Activated T-cell treated with anti-CD3 and anti-CD28 coated beads for 4 hours (primary cell): Measurements from ENCODE around the gene NOTCH2.
A peak's percentile ranks its signal among the peaks of the same experiment; 100 is the strongest.

ENCODE experiments used
- DNase-seq: peaks from one replicate; pipeline ENCODE4 v3.0.0-alpha.2; 2020

Gene NOTCH2

GRCh38 chr1:119870917-119871596 is 198.4 kb downstream of the NOTCH2 start:
- peak; percentile 50 for DNase-seq

- no peak for DNase-seq
Observed at GRCh38 chr1:119869995-119870394, 199.5 kb downstream of the NOTCH2 start.

GRCh38 chr1:119868176-119868575 is 201.3 kb downstream of the NOTCH2 start:
- no peak for DNase-seq

DNA sequence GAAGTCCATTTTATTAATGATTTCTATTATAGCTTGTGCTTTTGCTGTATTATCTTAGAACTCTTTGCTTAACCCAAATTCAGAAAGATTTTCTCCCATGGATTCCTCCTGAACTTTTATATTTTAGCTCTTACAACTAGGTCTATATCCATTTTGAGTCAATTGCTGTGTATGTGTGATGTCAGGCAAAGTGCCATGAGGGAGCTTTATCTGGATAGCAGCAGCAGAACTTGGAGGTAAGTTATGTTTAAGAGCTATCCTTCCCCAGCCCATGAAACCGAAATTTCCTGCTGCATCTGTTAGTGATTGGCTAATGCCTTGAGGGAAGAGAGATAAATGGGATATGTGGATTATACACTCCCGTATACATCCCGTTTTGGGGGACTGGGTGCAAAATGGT is 203.0 kb downstream of the NOTCH2 start:
- DNase-seq = no peak

DNA sequence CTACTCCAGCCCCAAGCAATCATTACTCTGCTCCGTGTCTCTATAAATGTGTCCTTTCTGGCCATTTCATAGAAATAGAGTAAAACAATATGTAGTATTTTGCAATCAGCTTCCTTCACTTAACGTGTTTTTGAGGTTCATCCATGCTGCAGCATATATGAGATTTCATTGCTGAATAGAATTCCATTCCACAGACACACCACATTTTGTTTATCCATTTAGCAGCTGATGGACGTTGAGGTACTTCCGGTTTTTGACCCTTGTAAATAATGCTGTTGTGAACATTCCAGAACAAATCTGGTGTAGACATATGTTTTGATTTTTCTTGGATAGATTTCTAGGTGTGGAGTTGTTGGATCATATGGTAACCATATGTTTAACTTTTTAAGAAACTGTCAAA is 203.8 kb downstream of the NOTCH2 start:
- no peak for DNase-seq

DNA sequence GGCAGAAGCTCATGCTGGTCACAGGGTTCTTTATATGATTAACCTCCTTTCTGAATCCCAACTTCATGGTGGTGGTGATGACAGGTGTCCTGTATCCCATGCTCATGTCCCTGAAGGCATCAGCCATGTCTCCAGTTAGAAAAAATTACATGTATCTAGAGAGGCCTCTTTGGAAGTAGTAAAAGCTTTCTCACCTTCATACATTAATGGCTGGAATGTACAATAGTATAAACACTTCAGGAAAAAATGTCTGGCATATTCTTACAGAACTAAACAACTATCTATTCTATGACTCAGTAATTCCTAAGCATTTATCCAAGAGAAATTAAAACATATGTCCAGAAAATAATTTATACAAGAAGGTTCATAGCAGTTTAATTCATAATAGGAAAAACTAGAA is 207.2 kb downstream of the NOTCH2 start:
- DNase-seq = no peak
